CD14-positive monocyte (primary cell): ENCODE measurements around the gene SLC66A3. TPM values are rescaled to one million over a fixed set of nuclear protein-coding genes. Genes with fewer than 3 reads are reported as not detected.

Source experiments
- DNase-seq, 3 donors: peaks; one replicate each; pipeline ENCODE4 v3.0.0-alpha.2; 2011 to 2022
- H2AFZ ChIP-seq: 2 replicates; pipeline ENCODE4 v1.6.0; 2012; ENCODE audit warnings: mild to moderate bottlenecking, low read depth, low read length, inconsistent platforms; ENCODE audit not compliant: insufficient read depth, poor library complexity, severe bottlenecking
- H3K27ac ChIP-seq, 2 donors: 1 replicate in 1 of 2; 2 replicates in 1 of 2; pipeline ENCODE4 v1.5.1; 2012 to 2013; ENCODE audit warnings: low read length in 2 of 2, control low read depth in 1 of 2, inconsistent platforms in 1 of 2, low read depth in 1 of 2, mild to moderate bottlenecking in 1 of 2
- H3K27me3 ChIP-seq, 2 donors: one replicate each; pipeline versions ENCODE4 v1.6.0 to v1.6.1; 2011 to 2013; ENCODE audit warnings: low read length in 2 of 2; ENCODE audit not compliant: control insufficient read depth in 2 of 2, insufficient read depth in 2 of 2
- H3K36me3 ChIP-seq, 2 donors: replicated peaks in 1 of 2; 1 replicate in 1 of 2; 2 replicates in 1 of 2; pipeline versions ENCODE4 v1.5.1 to v1.6.1; 2012 to 2013; ENCODE audit warnings: low read length in 2 of 2, control low read depth in 1 of 2, inconsistent platforms in 1 of 2, mild to moderate bottlenecking in 1 of 2; ENCODE audit not compliant: insufficient read depth in 2 of 2, control insufficient read depth in 1 of 2
- H3K4me1 ChIP-seq, 2 donors: 1 replicate in 1 of 2; 2 replicates in 1 of 2; pipeline versions ENCODE4 v1.5.1 to v1.6.1; 2012 to 2013; ENCODE audit warnings: low read length in 2 of 2, control low read depth in 1 of 2, inconsistent platforms in 1 of 2, mild to moderate bottlenecking in 1 of 2, moderate library complexity in 1 of 2; ENCODE audit not compliant: insufficient read depth in 2 of 2, control insufficient read depth in 1 of 2
- H3K4me2 ChIP-seq: replicated peaks from 2 replicates; pipeline ENCODE3; 2012; ENCODE audit warnings: low read length, moderate library complexity, mild to moderate bottlenecking; ENCODE audit not compliant: poor library complexity, severe bottlenecking; ENCODE audit errors: extremely low read depth
- H3K4me3 ChIP-seq, 3 experiments: fragments of 200-600 bp in 1 of 3; sonication (generic) in 1 of 3; replicated peaks in 1 of 3; 1 replicate in 2 of 3; 2 replicates in 1 of 3; pipeline ENCODE4 v1.5.1; 2011 to 2013; ENCODE audit warnings: low read length in 3 of 3, mild to moderate bottlenecking in 3 of 3, control low read depth in 2 of 3, low read depth in 2 of 3, inconsistent platforms in 1 of 3, moderate library complexity in 1 of 3
- H3K79me2 ChIP-seq: 2 replicates; pipeline ENCODE4 v1.6.0; 2012; ENCODE audit warnings: mild to moderate bottlenecking, control low read depth, inconsistent platforms, low read length, moderate library complexity; ENCODE audit not compliant: insufficient read depth
- H3K9ac ChIP-seq: 2 replicates; pipeline ENCODE4 v1.6.0; 2017; ENCODE audit warnings: low read length, mild to moderate bottlenecking; ENCODE audit not compliant: insufficient read depth, poor library complexity, severe bottlenecking
- H3K9me3 ChIP-seq, 2 donors: replicated peaks in 1 of 2; 1 replicate in 1 of 2; 2 replicates in 1 of 2; pipeline versions ENCODE4 v1.5.1 to v1.6.1; 2012 to 2013; ENCODE audit warnings: low read length in 2 of 2, control low read depth in 1 of 2; ENCODE audit not compliant: control insufficient read depth in 1 of 2, insufficient read depth in 1 of 2
- H4K20me1 ChIP-seq: 2 replicates; pipeline ENCODE4 v1.6.0; 2012; ENCODE audit warnings: mild to moderate bottlenecking, low read length, control low read depth, moderate library complexity; ENCODE audit not compliant: insufficient read depth
- H3K27ac Mint-ChIP-seq, 7 donors: one replicate each; pipeline ENCODE4 v1.8.0; 2020; ENCODE audit warnings: mild to moderate bottlenecking in 7 of 7, mixed read lengths in 7 of 7, moderate library complexity in 6 of 7, inconsistent platforms in 2 of 7
- H3K27me3 Mint-ChIP-seq, 3 donors: one replicate each; pipeline ENCODE4 v1.8.0; 2021 to 2022; ENCODE audit warnings: low read depth in 3 of 3, mild to moderate bottlenecking in 3 of 3, mixed read lengths in 3 of 3, moderate library complexity in 3 of 3, inconsistent platforms in 1 of 3
- H3K36me3 Mint-ChIP-seq, 2 donors: one replicate each; pipeline ENCODE4 v1.8.0; 2020; ENCODE audit warnings: mixed read lengths in 2 of 2, inconsistent platforms in 1 of 2, mild to moderate bottlenecking in 1 of 2
- H3K4me1 Mint-ChIP-seq: one replicate; pipeline ENCODE4 v1.8.0; 2020; ENCODE audit warnings: mild to moderate bottlenecking, mixed read lengths
- H3K4me3 Mint-ChIP-seq, 2 donors: one replicate each; pipeline ENCODE4 v1.8.0; 2020; ENCODE audit warnings: mild to moderate bottlenecking in 2 of 2, mixed read lengths in 2 of 2, moderate library complexity in 1 of 2
- H3K9me3 Mint-ChIP-seq, 7 donors: one replicate each; pipeline ENCODE4 v1.8.0; 2020 to 2022; ENCODE audit warnings: mixed read lengths in 7 of 7, mild to moderate bottlenecking in 6 of 7, moderate library complexity in 6 of 7, inconsistent platforms in 2 of 7
- CTCF ChIP-seq: fragments of 200-600 bp; IDR thresholded peaks from one replicate; pipeline ENCODE4 v1.8.0; 2022; ENCODE audit warnings: antibody characterized with exemption, mild to moderate bottlenecking
- WGBS: methylation state at CpG from one replicate; pipeline ENCODE4 v1.1.5; 2013; ENCODE audit warnings: missing lambda C conversion rate; ENCODE audit not compliant: insufficient coverage; 5-methylcytosine and 5-hydroxymethylcytosine counted together
- intact Hi-C, 2 donors: fragments of 100-400 bp; cut with micrococcal nuclease; formaldehyde crosslinking; loops; one replicate each; pipeline versions ENCODE4 v1.15.0 to v1.15.1; 2023
- polyA plus RNA-seq, 3 donors: library from polyadenylated mRNA; depleted of rRNA in 1 of 3; unstranded in 2 of 3; stranded (reverse) in 1 of 3; fragments of 300-500 nt in 2 of 3; fragments of >200 nt in 1 of 3; fragmentation: Illumina TruSeq in 2 of 3; gene quantifications; 1 replicate in 2 of 3; 2 replicates in 1 of 3; pipeline ENCODE4 v1.2.3, GENCODE V29; 2012 to 2021

The SLC66A3 gene
- polyA plus RNA-seq, 3 donors, result 51.8 to 188 (median 169) TPM

DNA sequence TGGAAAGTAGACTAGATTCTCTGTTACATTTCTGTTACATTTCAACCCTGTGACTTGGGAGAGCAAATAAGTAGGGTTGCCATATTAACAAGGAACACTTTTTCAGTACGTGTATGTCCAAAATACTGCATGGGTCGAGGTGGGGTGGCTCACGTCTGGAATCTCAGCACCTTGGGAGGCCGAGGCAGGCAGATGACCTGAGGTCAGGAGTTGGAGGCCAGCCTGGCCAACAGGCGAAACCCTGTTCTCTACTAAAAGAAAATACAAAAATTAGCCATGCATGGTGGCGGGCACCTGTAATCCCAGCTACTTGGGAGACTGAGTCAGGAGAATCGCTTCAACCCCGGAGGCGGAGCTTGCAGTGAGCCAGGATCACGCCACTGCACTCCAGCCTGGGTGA, 11.2 kb downstream of the SLC66A3 start:
- Histone ChIP-seq H2AFZ (no peak overlapping the region), H3K9me3 (no peaks in the 10 kb centered on the region), H3K9ac (no peak overlapping the region), H3K27me3 (no peaks in the 10 kb centered on the region), H3K4me2 (no peak overlapping the region), H3K79me2 (no peaks in the 10 kb centered on the region), H3K36me3 (peaks cover 8 to 32% of the 10 kb centered on the region in 2 donors), H3K4me3 (no peak overlapping the region), H3K27ac (no peak overlapping the region), H4K20me1 (no peaks in the 10 kb centered on the region), H3K4me1 (peaks cover 2 to 3% of the 10 kb centered on the region in 2 donors)
- Mint-ChIP-seq H3K4me1 (peaks cover 12% of the 10 kb centered on the region), H3K36me3 (peaks cover 55 to 77% of the 10 kb centered on the region in 2 donors), H3K4me3 (no peak overlapping the region), H3K27ac (no peak overlapping the region), H3K27me3 (peaks cover 0 to 2% (median 0%) of the 10 kb centered on the region in 3 donors), H3K9me3 (peaks cover 0 to 2% (median 0%) of the 10 kb centered on the region in 7 donors)
- intact Hi-C loops, result no loop called here
- WGBS, result 100% methylated on average over 5 of the region's 10 CpGs
- no peak for TF ChIP-seq CTCF
- DNase-seq, result no peak

- Mint-ChIP-seq H3K27ac (peak overlapping the region in 3 of 7 donors; percentile 4 to 74 (median 37)), H3K9me3 (peaks cover 0 to 2% (median 0%) of the 10 kb centered on the region in 7 donors), H3K4me3 (no peak overlapping the region), H3K36me3 (peaks cover 53 to 73% of the 10 kb centered on the region in 2 donors), H3K4me1 (peaks cover 9% of the 10 kb centered on the region), H3K27me3 (peaks cover 0 to 2% (median 0%) of the 10 kb centered on the region in 3 donors)
- TF ChIP-seq CTCF, result no peak
- Histone ChIP-seq H4K20me1 (no peaks in the 10 kb centered on the region), H3K4me3 (no peak overlapping the region), H3K27ac (no peak overlapping the region), H3K9ac (no peak overlapping the region), H3K27me3 (no peaks in the 10 kb centered on the region), H3K4me1 (no peaks in the 10 kb centered on the region), H2AFZ (no peak overlapping the region), H3K9me3 (no peaks in the 10 kb centered on the region), H3K4me2 (no peak overlapping the region), H3K79me2 (no peaks in the 10 kb centered on the region), H3K36me3 (peaks cover 12 to 13% of the 10 kb centered on the region in 2 donors)
- no peak for DNase-seq
- WGBS, result 38% methylated on average over 3 of the region's 9 CpGs
- intact Hi-C loops, result no loop called here
Observed at GRCh38 chr2:11168488-11168887, 13.2 kb downstream of the SLC66A3 start.
